BE2C (cell line): ENCODE results near the gene PRDM4.

Source experiments
- DNase-seq: peaks from one replicate; pipeline ENCODE4 v3.0.0-alpha.2; 2020
- H3K27me3 ChIP-seq: fragments of 250-450 bp; sonication (Bioruptor Pico); 2 replicates; pipeline ENCODE4 v1.5.1; 2020; ENCODE audit warnings: mild to moderate bottlenecking
- H3K36me3 ChIP-seq: fragments of 250-450 bp; sonication (Bioruptor Pico); 2 replicates; pipeline ENCODE4 v1.5.1; 2020; ENCODE audit warnings: mild to moderate bottlenecking
- H3K4me1 ChIP-seq: fragments of 250-450 bp; sonication (Bioruptor Pico); 2 replicates; pipeline ENCODE4 v1.5.1; 2020
- H3K4me3 ChIP-seq: 2 replicates; pipeline ENCODE4 v1.5.1; 2011; ENCODE audit warnings: low read depth, low read length
- H3K9me3 ChIP-seq: fragments of 250-450 bp; sonication (Bioruptor Pico); 2 replicates; pipeline ENCODE4 v1.5.1; 2020
- CTCF ChIP-seq: IDR thresholded peaks from 2 replicates; pipeline ENCODE4 v1.5.1; 2012; ENCODE audit warnings: mild to moderate bottlenecking, low read depth, low read length

PRDM4 gene

GRCh38 chr12:107794451-107794850 lies 33.5 kb upstream of the PRDM4 start:
- H3K9me3 ChIP-seq, result no peaks in the 10 kb centered on the region
- H3K36me3 ChIP-seq, result no peaks in the 10 kb centered on the region
- no peak overlapping the region for H3K4me3 ChIP-seq
- no peak for TF ChIP-seq CTCF
- H3K4me1 ChIP-seq, result no peaks in the 10 kb centered on the region
- H3K27me3 ChIP-seq, result peaks cover 40% of the 10 kb centered on the region
- no peak for DNase-seq

GRCh38 chr12:107791465-107792089 lies 30.6 kb upstream of the PRDM4 start:
- no peaks in the 10 kb centered on the region for H3K36me3 ChIP-seq
- peaks cover 33% of the 10 kb centered on the region for H3K27me3 ChIP-seq
- TF ChIP-seq CTCF, result no peak
- H3K4me3 ChIP-seq, result no peak overlapping the region
- no peak for DNase-seq
- no peaks in the 10 kb centered on the region for H3K4me1 ChIP-seq
- H3K9me3 ChIP-seq, result no peaks in the 10 kb centered on the region

DNA sequence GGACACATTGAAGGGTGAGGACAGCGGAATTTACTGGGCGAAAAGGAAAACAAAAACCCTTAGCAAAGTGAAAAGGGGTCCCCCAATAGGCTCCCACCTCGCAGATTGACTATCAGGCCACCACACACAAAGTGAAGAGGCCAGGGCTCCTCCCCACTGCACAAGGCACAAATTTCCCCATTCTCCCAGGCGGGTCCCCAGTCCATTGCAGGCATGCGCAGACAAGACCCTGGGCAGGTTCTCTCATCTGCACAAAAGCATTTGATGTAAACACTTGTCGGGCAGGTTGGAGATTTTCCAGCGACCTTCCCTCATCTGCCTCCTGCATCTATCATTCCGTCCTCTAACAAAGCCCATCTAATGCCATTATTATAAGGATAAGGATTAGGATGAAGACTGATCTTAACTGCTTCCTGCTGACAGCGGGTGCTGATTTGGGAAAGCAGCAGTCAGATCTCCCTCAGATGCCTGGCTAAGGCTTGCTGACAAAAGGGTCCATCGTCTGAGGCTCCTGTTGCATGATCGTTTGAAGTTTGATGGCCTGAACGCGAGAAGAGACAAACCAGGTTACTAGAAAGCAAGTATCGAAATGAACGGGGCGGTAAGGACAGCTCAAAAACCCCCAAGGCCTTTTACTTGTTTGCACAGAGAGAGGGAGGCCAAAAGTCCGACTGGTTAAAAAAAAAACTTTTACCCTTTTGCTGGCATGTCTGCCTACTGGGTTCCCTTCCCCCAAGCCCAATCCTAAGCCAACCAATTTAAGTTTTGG lies 27.9 kb upstream of the PRDM4 start:
- no peaks in the 10 kb centered on the region for H3K36me3 ChIP-seq
- H3K4me3 ChIP-seq, result no peak overlapping the region
- no peaks in the 10 kb centered on the region for H3K9me3 ChIP-seq
- no peaks in the 10 kb centered on the region for H3K4me1 ChIP-seq
- H3K27me3 ChIP-seq, result peaks cover 11% of the 10 kb centered on the region
- TF ChIP-seq CTCF, result no peak
- no peak for DNase-seq

- TF ChIP-seq CTCF, result no peak
- no peak overlapping the region for H3K4me3 ChIP-seq
- peaks cover 11% of the 10 kb centered on the region for H3K27me3 ChIP-seq
- DNase-seq, result no peak
- no peaks in the 10 kb centered on the region for H3K4me1 ChIP-seq
- H3K9me3 ChIP-seq, result no peaks in the 10 kb centered on the region
- H3K36me3 ChIP-seq, result no peaks in the 10 kb centered on the region
These were observed 27.3 kb upstream of the PRDM4 start for GRCh38 chr12:107788281-107788680.

GRCh38 chr12:107783406-107784376 lies 22.8 kb upstream of the PRDM4 start:
- no peak overlapping the region for H3K4me3 ChIP-seq
- no peak for TF ChIP-seq CTCF
- DNase-seq, result no peak
- no peaks in the 10 kb centered on the region for H3K36me3 ChIP-seq
- peaks cover 12% of the 10 kb centered on the region for H3K27me3 ChIP-seq
- no peaks in the 10 kb centered on the region for H3K9me3 ChIP-seq
- no peaks in the 10 kb centered on the region for H3K4me1 ChIP-seq
